ENCODE measurements around the gene ANO10. TPM values are rescaled to one million over a fixed set of nuclear protein-coding genes. Genes with fewer than 3 reads are reported as not detected.
"Not testable (repeated sequence)": the region's sequence is repeated elsewhere in the genome, so short reads cannot be mapped to it uniquely, and the experiment has no call there.

The ANO10 gene
- total and polyA plus RNA-seq, 7 donors = 9.0 to 30.5 (median 16.8) TPM

DNA sequence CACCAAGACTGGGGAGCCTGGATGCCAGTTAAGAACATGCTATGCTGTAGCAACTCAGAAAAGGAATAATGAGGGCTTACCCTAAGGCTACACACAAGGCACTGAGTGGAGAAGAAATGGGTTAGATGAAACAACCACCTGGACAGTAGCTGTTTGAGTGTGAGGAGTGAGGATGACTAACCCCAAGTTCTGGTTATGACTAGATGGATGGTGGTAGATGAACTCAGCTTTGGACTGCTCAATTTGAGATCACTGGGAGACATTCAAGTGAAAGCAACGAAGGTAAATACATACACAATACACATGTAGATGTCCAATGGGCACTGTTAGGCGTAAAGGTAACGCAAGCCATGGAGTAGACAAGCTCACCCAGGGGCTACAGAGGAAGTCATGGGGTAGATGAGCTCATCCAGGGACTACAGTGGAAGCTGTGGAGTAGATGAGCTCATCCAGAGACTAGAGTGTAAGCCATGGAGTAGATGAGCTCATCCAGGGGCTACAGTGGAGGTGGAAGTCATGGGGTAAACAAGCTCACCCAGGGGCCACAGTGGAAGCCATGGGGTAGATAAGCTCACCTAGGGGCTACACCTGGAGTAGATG, 98.3 kb downstream of the ANO10 start:
- Histone ChIP-seq H3K27ac (no peak overlapping the region), H3K4me1 (no peaks in the 10 kb centered on the region)
- WGBS, 2 donors = 87 to 93% methylated on average over 3 of the region's 3 CpGs

DNA sequence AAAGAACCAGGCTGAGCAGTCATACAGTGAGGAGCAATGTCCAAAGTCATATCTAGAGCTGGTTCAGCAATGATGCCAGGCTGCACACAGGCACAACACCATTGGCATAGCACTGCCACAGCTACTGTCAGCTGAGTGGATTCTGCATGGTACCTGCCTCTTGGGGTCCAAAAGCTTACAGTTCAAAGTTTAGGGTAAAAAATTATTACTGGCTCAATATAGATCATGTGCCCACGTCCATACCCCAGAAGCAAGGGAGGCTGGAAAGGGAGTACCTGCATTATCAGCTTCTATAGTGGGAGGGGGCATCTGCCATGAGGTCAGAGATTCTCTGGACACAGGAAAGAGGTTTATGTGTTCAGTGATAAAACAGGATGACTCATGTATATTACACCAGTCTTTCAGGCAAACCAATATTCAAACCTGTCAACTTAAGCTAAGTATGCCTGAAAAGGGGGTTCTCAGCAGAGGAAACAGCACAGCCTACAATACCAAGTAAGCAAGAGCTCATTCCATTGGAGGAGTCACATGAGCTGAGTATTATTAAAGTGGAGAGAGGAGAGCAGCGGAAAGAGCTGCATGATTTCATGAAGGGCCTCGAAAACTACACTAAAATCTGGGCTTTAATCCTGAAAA, 99.0 kb downstream of the ANO10 start:
- Histone ChIP-seq H3K27ac (no peak overlapping the region), H3K4me1 (no peaks in the 10 kb centered on the region), H3K36me3 (no peaks in the 10 kb centered on the region), H3K4me3 (no peak overlapping the region), H3K27me3 (no peaks in the 10 kb centered on the region), H3K9me3 (peaks cover 0 to 7% (median 2%) of the 10 kb centered on the region in 4 donors)
- TF ChIP-seq EP300 (IDR thresholded peaks at IDR 0.05) (no peak), POLR2AphosphoS5 (IDR thresholded peaks at IDR 0.05) (no peak), POLR2A (IDR thresholded peaks at IDR 0.05) (no peak)
- TF ChIP-seq, protein P1, sequence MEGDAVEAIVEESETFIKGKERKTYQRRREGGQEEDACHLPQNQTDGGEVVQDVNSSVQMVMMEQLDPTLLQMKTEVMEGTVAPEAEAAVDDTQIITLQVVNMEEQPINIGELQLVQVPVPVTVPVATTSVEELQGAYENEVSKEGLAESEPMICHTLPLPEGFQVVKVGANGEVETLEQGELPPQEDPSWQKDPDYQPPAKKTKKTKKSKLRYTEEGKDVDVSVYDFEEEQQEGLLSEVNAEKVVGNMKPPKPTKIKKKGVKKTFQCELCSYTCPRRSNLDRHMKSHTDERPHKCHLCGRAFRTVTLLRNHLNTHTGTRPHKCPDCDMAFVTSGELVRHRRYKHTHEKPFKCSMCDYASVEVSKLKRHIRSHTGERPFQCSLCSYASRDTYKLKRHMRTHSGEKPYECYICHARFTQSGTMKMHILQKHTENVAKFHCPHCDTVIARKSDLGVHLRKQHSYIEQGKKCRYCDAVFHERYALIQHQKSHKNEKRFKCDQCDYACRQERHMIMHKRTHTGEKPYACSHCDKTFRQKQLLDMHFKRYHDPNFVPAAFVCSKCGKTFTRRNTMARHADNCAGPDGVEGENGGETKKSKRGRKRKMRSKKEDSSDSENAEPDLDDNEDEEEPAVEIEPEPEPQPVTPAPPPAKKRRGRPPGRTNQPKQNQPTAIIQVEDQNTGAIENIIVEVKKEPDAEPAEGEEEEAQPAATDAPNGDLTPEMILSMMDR (IDR thresholded peaks at IDR 0.05) = no peak
- 91 to 95% methylated on average over 3 of the region's 3 CpGs for WGBS, 2 donors
- no peak for DNase-seq
- intact Hi-C loops (cut with DNase I) = no loop called here

More for the DNA sequence above, 98.3 kb downstream of the ANO10 start:
- DNase-seq = no peak
- no peaks in the 10 kb centered on the region for H3K36me3 ChIP-seq
- peaks cover 0 to 5% (median 2%) of the 10 kb centered on the region in 4 donors for H3K9me3 ChIP-seq
- H3K4me3 ChIP-seq = no peak overlapping the region
- TF ChIP-seq POLR2AphosphoS5 (IDR thresholded peaks at IDR 0.05) = no peak
- TF ChIP-seq POLR2A (IDR thresholded peaks at IDR 0.05) = no peak
- TF ChIP-seq, protein P1 (IDR thresholded peaks at IDR 0.05) = no peak
- no peak for TF ChIP-seq EP300 (IDR thresholded peaks at IDR 0.05)
- H3K27me3 ChIP-seq = no peaks in the 10 kb centered on the region
- intact Hi-C loops (cut with DNase I) = no loop called here

DNA sequence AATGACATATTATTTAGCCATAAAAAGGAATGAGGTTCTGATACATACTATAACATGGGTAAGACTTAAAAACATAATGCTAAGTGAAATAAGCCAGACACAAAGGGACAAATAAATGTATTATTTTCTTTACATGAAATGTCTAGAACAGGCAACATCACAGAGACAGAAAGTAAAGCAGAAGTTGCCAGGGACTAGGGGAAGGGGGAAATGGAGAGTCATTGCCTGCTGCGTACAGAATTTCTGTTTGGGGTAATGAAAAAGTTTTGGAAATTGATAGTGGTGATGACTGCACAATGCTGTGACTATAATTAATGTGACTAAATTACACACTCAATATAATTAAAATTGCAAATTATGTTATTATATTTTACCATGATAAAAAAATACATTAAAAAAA, 99.9 kb downstream of the ANO10 start:
- Histone ChIP-seq H3K36me3 (no peaks in the 10 kb centered on the region), H3K9me3 (peaks cover 0 to 7% (median 2%) of the 10 kb centered on the region in 4 donors), H3K27ac (no peak overlapping the region), H3K27me3 (no peaks in the 10 kb centered on the region), H3K4me1 (no peaks in the 10 kb centered on the region), H3K4me3 (no peak overlapping the region)
- WGBS, 2 donors = 88 to 98% methylated on average over 1 of the region's 1 CpG
- intact Hi-C loops (cut with DNase I) = no loop called here
- TF ChIP-seq POLR2A (IDR thresholded peaks at IDR 0.05) = no peak
- TF ChIP-seq POLR2AphosphoS5 (IDR thresholded peaks at IDR 0.05) = no peak
- TF ChIP-seq, protein P1 (IDR thresholded peaks at IDR 0.05) = no peak
- no peak for TF ChIP-seq EP300 (IDR thresholded peaks at IDR 0.05)
- DNase-seq = no peak

DNA sequence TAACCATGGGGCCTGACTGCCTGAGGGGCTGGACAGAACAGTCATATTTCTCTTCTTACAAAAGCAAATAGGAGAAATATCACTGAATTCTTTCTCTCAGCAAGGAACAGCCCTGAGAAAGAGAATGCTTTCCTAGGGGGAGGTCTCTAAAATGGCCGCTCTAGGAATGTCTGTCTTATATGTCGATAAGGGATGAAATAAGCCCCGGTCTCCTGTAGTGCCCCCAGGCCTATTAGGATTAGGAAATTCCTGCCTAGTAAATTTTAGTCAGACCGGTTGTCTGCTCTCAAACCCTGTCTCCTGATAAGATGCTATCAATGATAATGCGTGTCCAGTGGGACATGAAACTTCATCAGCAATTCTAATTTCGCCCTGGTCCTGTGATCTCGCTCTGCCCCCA, 103.3 kb downstream of the ANO10 start:
- intact Hi-C loops (cut with DNase I); H3K4me1 ChIP-seq; H3K27ac ChIP-seq; H3K27me3 ChIP-seq; DNase-seq; H3K36me3 ChIP-seq; H3K4me3 ChIP-seq; H3K9me3 ChIP-seq: not testable (repeated sequence)
- 94 to 96% methylated on average over 7 of the region's 7 CpGs for WGBS, 2 donors

DNA sequence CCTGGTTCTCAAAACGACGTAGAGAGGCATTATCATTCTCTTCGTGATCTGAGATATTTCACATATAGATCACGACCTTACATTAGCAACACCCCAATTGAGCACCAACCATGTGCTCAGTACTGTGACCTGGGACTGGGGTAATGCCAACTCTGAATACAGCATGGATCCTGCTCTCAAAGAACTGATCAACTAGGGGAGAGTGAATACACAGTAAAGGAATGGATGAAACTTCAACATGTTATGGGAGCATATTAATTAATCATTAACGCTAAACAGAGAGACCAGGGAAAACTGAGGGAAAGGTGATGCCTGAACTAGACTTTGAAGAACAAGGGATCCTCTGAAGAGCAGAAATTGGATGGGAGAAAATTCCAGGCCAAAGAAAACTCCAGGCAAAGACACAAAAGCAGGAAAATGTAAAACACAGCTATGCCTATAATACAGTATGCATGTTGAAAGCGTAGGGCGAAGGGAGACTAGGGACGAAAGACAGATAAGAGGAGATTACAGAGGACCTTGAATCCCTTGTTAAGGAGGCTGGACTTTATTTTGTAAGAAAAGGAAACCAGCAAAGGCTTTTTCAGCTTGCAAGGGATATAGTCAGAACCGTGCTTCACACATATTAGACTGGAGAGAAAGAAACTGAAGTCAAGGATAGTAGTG, 105.7 kb downstream of the ANO10 start:
- WGBS, 2 donors = 95 to 97% methylated on average over 9 of the region's 9 CpGs
- Histone ChIP-seq H3K9me3 (peaks cover 0 to 7% (median 2%) of the 10 kb centered on the region in 4 donors), H3K4me3 (no peak overlapping the region), H3K4me1 (no peaks in the 10 kb centered on the region), H3K27me3 (no peaks in the 10 kb centered on the region), H3K27ac (no peak overlapping the region), H3K36me3 (no peaks in the 10 kb centered on the region)
- intact Hi-C loops (cut with DNase I) = no loop called here
- DNase-seq = no peak
- TF ChIP-seq EP300 (IDR thresholded peaks at IDR 0.05) (no peak), POLR2A (IDR thresholded peaks at IDR 0.05) (no peak), POLR2AphosphoS5 (IDR thresholded peaks at IDR 0.05) (no peak)
- TF ChIP-seq, protein P1 (IDR thresholded peaks at IDR 0.05) = no peak
